DOHH2 (cell line): ENCODE results near the gene MPHOSPH9.

ENCODE experiments used
- H3F3A ChIP-seq: fragments of 200-600 bp; sonication (generic), shearing (Covaris generic); 2 replicates; pipeline ENCODE4 v1.6.0; 2016; ENCODE audit warnings: antibody characterized with exemption, mild to moderate bottlenecking; ENCODE audit not compliant: control insufficient read depth, insufficient read depth
- H3K27ac ChIP-seq: fragments of 200-600 bp; sonication (generic); 2 replicates; pipeline ENCODE4 v1.5.1; 2014; ENCODE audit warnings: low read depth, mild to moderate bottlenecking, low read length, moderate library complexity
- H3K27me3 ChIP-seq: fragments of 200-600 bp; sonication (generic); 2 replicates; pipeline ENCODE4 v1.6.1; 2014; ENCODE audit warnings: mild to moderate bottlenecking, low read length, mixed read lengths; ENCODE audit not compliant: control insufficient read depth
- H3K36me3 ChIP-seq: fragments of 200-600 bp; sonication (generic); 2 replicates; pipeline ENCODE4 v1.6.1; 2014; ENCODE audit warnings: mild to moderate bottlenecking, low read length, moderate library complexity, mixed read lengths; ENCODE audit not compliant: control insufficient read depth
- H3K4me1 ChIP-seq: fragments of 200-600 bp; sonication (generic); 2 replicates; pipeline ENCODE4 v1.6.1; 2014; ENCODE audit warnings: mild to moderate bottlenecking, low read length, mixed read lengths; ENCODE audit not compliant: control insufficient read depth
- H3K4me2 ChIP-seq: fragments of 200-600 bp; sonication (generic); 2 replicates; pipeline ENCODE4 v1.6.0; 2014; ENCODE audit warnings: mild to moderate bottlenecking, low read length, moderate library complexity
- H3K4me3 ChIP-seq: fragments of 200-600 bp; sonication (generic); 2 replicates; pipeline ENCODE4 v1.5.1; 2014; ENCODE audit warnings: mild to moderate bottlenecking, low read length, mixed read lengths
- H3K79me2 ChIP-seq: fragments of 200-600 bp; sonication (generic); 2 replicates; pipeline ENCODE4 v1.6.1; 2014; ENCODE audit warnings: mild to moderate bottlenecking, low read length, mixed read lengths; ENCODE audit not compliant: control insufficient read depth
- H3K9me2 ChIP-seq: fragments of 200-600 bp; sonication (generic); replicated peaks from 2 replicates; pipeline ENCODE4 v1.6.1; 2014; ENCODE audit warnings: mild to moderate bottlenecking, low read length, mixed read lengths; ENCODE audit not compliant: control insufficient read depth
- H3K9me3 ChIP-seq: fragments of 200-600 bp; sonication (generic); 2 replicates; pipeline ENCODE4 v1.6.1; 2014; ENCODE audit warnings: antibody characterized with exemption, low read length, mixed read lengths; ENCODE audit not compliant: control insufficient read depth, insufficient read depth
- H4K20me1 ChIP-seq: fragments of 200-600 bp; sonication (generic); 2 replicates; pipeline ENCODE4 v1.6.0; 2014; ENCODE audit warnings: low read depth, mild to moderate bottlenecking, antibody characterized with exemption, low read length, moderate library complexity; ENCODE audit not compliant: control insufficient read depth, insufficient read depth
- EZH2phosphoT487 ChIP-seq: fragments of 200-600 bp; sonication (generic); IDR thresholded peaks from 2 replicates; pipeline ENCODE4 v1.6.1; 2017; ENCODE audit warnings: borderline replicate concordance, mild to moderate bottlenecking, antibody characterized with exemption, low read length, moderate library complexity, mixed read lengths
- TF ChIP-seq, protein P1 (sequence below): fragments of 200-600 bp; sonication (generic); IDR thresholded peaks from one replicate; pipeline ENCODE4 v1.5.1; 2014; ENCODE audit warnings: antibody characterized with exemption, mild to moderate bottlenecking, low read depth, low read length; ENCODE audit not compliant: poor library complexity, severe bottlenecking

Gene MPHOSPH9

DNA sequence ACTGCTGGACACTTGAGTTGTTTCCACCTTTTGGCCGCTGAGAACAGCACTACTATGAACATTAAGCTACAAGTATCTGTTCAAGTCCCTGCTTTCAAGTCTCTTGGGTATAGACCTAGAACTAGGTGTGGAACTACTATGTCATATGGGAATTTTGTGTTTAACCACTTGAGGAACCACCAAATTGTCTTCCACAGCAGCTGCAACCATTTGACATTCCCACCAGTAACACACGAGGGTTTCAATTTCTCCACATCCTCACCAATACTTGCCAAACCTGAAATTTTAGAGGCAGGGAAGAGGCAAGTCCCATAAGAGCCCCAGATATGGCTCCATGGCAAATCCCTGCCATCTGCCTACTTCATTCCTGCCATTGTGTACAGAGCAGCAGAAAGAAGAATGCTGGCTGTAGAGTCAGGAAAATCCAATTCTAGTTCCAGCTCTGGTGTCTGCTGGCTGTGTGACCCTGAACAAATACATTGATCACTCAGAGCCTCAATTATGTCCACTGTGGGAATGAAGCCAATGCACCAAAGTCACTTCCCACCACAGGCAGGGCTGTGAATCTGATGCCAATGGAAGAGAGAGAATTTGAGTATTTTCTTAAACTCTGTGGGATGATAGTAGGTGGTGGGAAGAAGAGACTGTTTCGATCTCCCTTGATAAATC, 99.9 kb downstream of the MPHOSPH9 start:
- Histone ChIP-seq H3K4me2 (no peak overlapping the region), H3K4me3 (no peak overlapping the region), H3K9me3 (no peaks in the 10 kb centered on the region), H3K27me3 (0 out of 2 replicates have a peak, but pooled peaks cover 6% of the 10 kb centered on the region), H3F3A (no peaks in the 10 kb centered on the region), H3K9me2 (no peaks in the 10 kb centered on the region), H4K20me1 (no peaks in the 10 kb centered on the region), H3K4me1 (no peaks in the 10 kb centered on the region), H3K79me2 (no peaks in the 10 kb centered on the region), H3K27ac (no peak overlapping the region), H3K36me3 (no peaks in the 10 kb centered on the region)
- no peak for TF ChIP-seq EZH2phosphoT487
- TF ChIP-seq, protein P1, sequence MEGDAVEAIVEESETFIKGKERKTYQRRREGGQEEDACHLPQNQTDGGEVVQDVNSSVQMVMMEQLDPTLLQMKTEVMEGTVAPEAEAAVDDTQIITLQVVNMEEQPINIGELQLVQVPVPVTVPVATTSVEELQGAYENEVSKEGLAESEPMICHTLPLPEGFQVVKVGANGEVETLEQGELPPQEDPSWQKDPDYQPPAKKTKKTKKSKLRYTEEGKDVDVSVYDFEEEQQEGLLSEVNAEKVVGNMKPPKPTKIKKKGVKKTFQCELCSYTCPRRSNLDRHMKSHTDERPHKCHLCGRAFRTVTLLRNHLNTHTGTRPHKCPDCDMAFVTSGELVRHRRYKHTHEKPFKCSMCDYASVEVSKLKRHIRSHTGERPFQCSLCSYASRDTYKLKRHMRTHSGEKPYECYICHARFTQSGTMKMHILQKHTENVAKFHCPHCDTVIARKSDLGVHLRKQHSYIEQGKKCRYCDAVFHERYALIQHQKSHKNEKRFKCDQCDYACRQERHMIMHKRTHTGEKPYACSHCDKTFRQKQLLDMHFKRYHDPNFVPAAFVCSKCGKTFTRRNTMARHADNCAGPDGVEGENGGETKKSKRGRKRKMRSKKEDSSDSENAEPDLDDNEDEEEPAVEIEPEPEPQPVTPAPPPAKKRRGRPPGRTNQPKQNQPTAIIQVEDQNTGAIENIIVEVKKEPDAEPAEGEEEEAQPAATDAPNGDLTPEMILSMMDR = no peak

DNA sequence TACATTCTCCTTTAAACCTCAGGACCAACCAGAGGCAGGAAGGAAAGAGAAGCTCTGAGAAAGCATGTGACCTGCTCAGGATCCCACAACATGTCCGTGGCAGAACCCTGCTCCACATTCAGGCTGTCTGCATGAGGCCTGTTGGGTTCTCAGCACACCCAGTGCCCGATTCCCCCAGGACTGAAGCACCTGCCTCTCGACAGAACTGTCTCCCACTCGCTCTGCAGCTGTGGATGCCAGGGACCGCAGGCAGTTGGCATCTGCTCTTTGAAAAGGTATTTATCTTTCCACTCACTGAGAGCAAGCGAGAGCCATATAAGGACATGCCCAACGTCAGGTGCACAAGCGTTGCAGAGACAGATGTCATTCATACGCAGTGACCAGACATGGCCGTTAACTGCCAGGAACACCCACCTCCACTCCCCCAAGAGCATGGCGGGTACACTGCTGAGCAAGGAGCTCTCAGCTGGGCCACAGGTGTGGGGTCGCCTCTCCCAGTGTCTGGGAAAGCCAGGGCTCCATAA, 101.0 kb downstream of the MPHOSPH9 start:
- Histone ChIP-seq H4K20me1 (no peaks in the 10 kb centered on the region), H3K9me3 (no peaks in the 10 kb centered on the region), H3K79me2 (no peaks in the 10 kb centered on the region), H3K27me3 (peaks cover 9% of the 10 kb centered on the region; the same call in 1 of the 2 replicates), H3K4me2 (no peak overlapping the region), H3K27ac (no peak overlapping the region), H3K36me3 (no peaks in the 10 kb centered on the region), H3K4me1 (no peaks in the 10 kb centered on the region), H3K9me2 (no peaks in the 10 kb centered on the region), H3K4me3 (no peak overlapping the region), H3F3A (no peaks in the 10 kb centered on the region)
- TF ChIP-seq EZH2phosphoT487 = no peak
- TF ChIP-seq, protein P1 = no peak

DNA sequence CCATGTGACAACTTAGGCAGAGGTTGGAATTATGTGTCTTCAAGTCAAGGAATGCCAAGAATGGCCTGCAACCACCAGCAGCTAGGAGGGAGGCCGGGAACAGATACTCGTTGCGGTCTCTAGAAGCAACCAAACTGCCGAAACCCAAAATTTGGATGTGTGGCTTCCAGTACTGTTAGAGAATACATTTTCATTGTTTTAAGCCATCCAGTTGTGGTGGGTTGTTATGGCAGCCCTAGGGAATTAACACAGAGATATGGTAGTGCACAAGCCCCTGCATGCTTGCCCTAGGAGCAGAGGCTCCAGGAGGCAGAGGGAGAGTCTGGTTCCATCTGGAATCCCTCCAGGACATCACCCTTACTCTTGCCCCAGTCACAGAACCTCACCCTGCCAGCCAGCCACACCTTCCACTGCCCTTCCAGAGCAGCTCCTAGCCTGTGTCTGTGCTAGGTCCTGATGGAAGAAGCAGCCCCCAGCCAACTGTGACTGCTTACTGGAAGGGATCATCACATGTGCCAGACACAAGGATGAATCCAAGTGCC, 101.6 kb downstream of the MPHOSPH9 start:
- Histone ChIP-seq H3K9me2 (no peaks in the 10 kb centered on the region), H3K27ac (no peak overlapping the region), H3F3A (no peaks in the 10 kb centered on the region), H3K36me3 (no peaks in the 10 kb centered on the region), H3K9me3 (no peaks in the 10 kb centered on the region), H3K4me1 (no peaks in the 10 kb centered on the region), H3K79me2 (no peaks in the 10 kb centered on the region), H4K20me1 (no peaks in the 10 kb centered on the region), H3K4me2 (no peak overlapping the region), H3K4me3 (no peak overlapping the region), H3K27me3 (peaks cover 14% of the 10 kb centered on the region; the same call in 1 of the 2 replicates)
- no peak for TF ChIP-seq EZH2phosphoT487
- TF ChIP-seq, protein P1 = no peak
